ENCODE data around the gene NR4A2. TPM values are rescaled to one million over a fixed set of nuclear protein-coding genes. Genes with fewer than 3 reads are reported as not detected.

Gene NR4A2
- total RNA-seq, 1 experiment from 2014 or later: 17.9 TPM

GRCh38 chr2:156323754-156324153, 8.8 kb downstream of the NR4A2 start:
- H3K4me2 ChIP-seq (ENCODE audit: low read length): no peak overlapping the region
- ChIA-PET RAD21 (ENCODE audit: low non-redundant PET in 1 of 2, low total read pairs in 2 of 2, uncharacterized antibody in 2 of 2, unreplicated experiment in 2 of 2) (no interaction called here), POLR2A (no interaction called here), CTCF (no interaction called here)
- H3K79me2 ChIP-seq (ENCODE audit: insufficient read depth, low read length): no peaks in the 10 kb centered on the region
- no peak for TF ChIP-seq SP1 (IDR thresholded peaks at IDR 0.05; ENCODE audit: low read depth)
- no peak for TF ChIP-seq YY1 (IDR thresholded peaks at IDR 0.05; ENCODE audit: extremely low read depth, insufficient replicate concordance, low read depth, low read length)
- TF ChIP-seq TCF7L2 (IDR thresholded peaks at IDR 0.05; ENCODE audit: borderline replicate concordance, extremely low read depth, insufficient read depth, insufficient read length): no peak
- no peak for TF ChIP-seq ZBTB33 (IDR thresholded peaks at IDR 0.05; ENCODE audit: extremely low read depth, insufficient replicate concordance, low read length)
- TF ChIP-seq ATF3 (IDR thresholded peaks at IDR 0.05): no peak
- no peak for TF ChIP-seq CBX3 (IDR thresholded peaks at IDR 0.05; ENCODE audit: low read depth)
- TF ChIP-seq EZH2phosphoT487 (IDR thresholded peaks at IDR 0.05; ENCODE audit: borderline replicate concordance): no peak
- TF ChIP-seq POLR2A (IDR thresholded peaks at IDR 0.05; ENCODE audit: borderline replicate concordance, extremely low read depth, insufficient read depth, insufficient read length): no peak
- TF ChIP-seq RAD21 (IDR thresholded peaks at IDR 0.05; ENCODE audit: low read depth): no peak
- TF ChIP-seq ZFX (IDR thresholded peaks at IDR 0.05): no peak
- TF ChIP-seq JUND (IDR thresholded peaks at IDR 0.05): no peak
- TF ChIP-seq FOSL1 (IDR thresholded peaks at IDR 0.05; ENCODE audit: low read depth): no peak
- no peak for TF ChIP-seq CTCF (IDR thresholded peaks at IDR 0.05 in 2 of 3, conservative IDR thresholded peaks at IDR 0.05 in 1 of 3; ENCODE audit: borderline replicate concordance in 1 of 3, insufficient read depth in 1 of 3, low read depth in 2 of 3, low read length in 2 of 3)
- TF ChIP-seq POLR2AphosphoS5 (IDR thresholded peaks at IDR 0.05; ENCODE audit: low read depth, low read length): no peak
- TF ChIP-seq SRF (IDR thresholded peaks at IDR 0.05; ENCODE audit: low read depth): no peak
- no peak for TF ChIP-seq SIN3A (IDR thresholded peaks at IDR 0.05; ENCODE audit: low read depth)
- TF ChIP-seq ELF1 (IDR thresholded peaks at IDR 0.05; ENCODE audit: borderline replicate concordance, low read depth): no peak
- TF ChIP-seq REST (IDR thresholded peaks at IDR 0.05; ENCODE audit: low read depth): no peak
- no peak for TF ChIP-seq CEBPB (IDR thresholded peaks at IDR 0.05; ENCODE audit: low read depth)
- no peaks in the 10 kb centered on the region for H3K9me2 ChIP-seq (ENCODE audit: insufficient read depth)
- no peaks in the 10 kb centered on the region for H3K9me3 ChIP-seq (ENCODE audit: control insufficient read depth in 1 of 2, insufficient read depth in 1 of 2, low read depth in 1 of 2, low read length in 2 of 2)
- H3K4me3 ChIP-seq (replicated peaks in 1 of 2; ENCODE audit: low read depth in 1 of 2, low read length in 2 of 2): no peak overlapping the region
- H2AFZ ChIP-seq (ENCODE audit: low read depth, low read length, poor library complexity, severe bottlenecking): no peak overlapping the region
- no peaks in the 10 kb centered on the region for H3K4me1 ChIP-seq (ENCODE audit: control insufficient read depth in 1 of 2, insufficient read depth in 2 of 2, low read length in 2 of 2)
- no peaks in the 10 kb centered on the region for H3K27me3 ChIP-seq (ENCODE audit: insufficient read depth, low read length)
- H3K9ac ChIP-seq (ENCODE audit: low read length): no peak overlapping the region
- peaks cover 8 to 21% of the 10 kb centered on the region in 2 experiments; a peak in 3 of 4 replicates for H3K36me3 ChIP-seq (ENCODE audit: control insufficient read depth in 1 of 2, insufficient read depth in 2 of 2, low read length in 2 of 2)
- no peaks in the 10 kb centered on the region for H4K20me1 ChIP-seq (ENCODE audit: insufficient read depth)
- intact Hi-C loops (cut with micrococcal nuclease): no loop called here
- no TSS peak for BruUV-seq (replicated peaks)
- no peak for ATAC-seq
- no peak overlapping the region for H3K27ac ChIP-seq (ENCODE audit: low read depth, low read length)
- no peak for DNase-seq (ENCODE audit: low read depth, low spot score)
